Activated T-cell treated with anti-CD3 and anti-CD28 coated beads, Interleukin-2, amount 50 U/mL, for 24 hours (primary cell): Measurements from ENCODE around the gene KIF11.
A peak's percentile ranks its signal among the peaks of the same experiment; 100 is the strongest.

Experiments
- DNase-seq: peaks from one replicate; pipeline ENCODE4 v3.0.0-alpha.2; 2020
- H3K27ac Mint-ChIP-seq: 2 replicates; pipeline ENCODE4 v1.8.0; 2020; ENCODE audit warnings: mild to moderate bottlenecking, mixed read lengths
- H3K27me3 Mint-ChIP-seq: 2 replicates; pipeline ENCODE4 v1.8.0; 2020; ENCODE audit warnings: mixed read lengths
- H3K36me3 Mint-ChIP-seq: 2 replicates; pipeline ENCODE4 v1.8.0; 2020; ENCODE audit warnings: low read depth, mixed read lengths
- H3K4me1 Mint-ChIP-seq: 2 replicates; pipeline ENCODE4 v1.8.0; 2020; ENCODE audit warnings: low read depth, mixed read lengths
- H3K4me3 Mint-ChIP-seq: 2 replicates; pipeline ENCODE4 v1.8.0; 2020; ENCODE audit warnings: mild to moderate bottlenecking, moderate library complexity, mixed read lengths
- H3K9me3 Mint-ChIP-seq: 2 replicates; pipeline ENCODE4 v1.8.0; 2020; ENCODE audit warnings: mixed read lengths

KIF11 gene

DNA sequence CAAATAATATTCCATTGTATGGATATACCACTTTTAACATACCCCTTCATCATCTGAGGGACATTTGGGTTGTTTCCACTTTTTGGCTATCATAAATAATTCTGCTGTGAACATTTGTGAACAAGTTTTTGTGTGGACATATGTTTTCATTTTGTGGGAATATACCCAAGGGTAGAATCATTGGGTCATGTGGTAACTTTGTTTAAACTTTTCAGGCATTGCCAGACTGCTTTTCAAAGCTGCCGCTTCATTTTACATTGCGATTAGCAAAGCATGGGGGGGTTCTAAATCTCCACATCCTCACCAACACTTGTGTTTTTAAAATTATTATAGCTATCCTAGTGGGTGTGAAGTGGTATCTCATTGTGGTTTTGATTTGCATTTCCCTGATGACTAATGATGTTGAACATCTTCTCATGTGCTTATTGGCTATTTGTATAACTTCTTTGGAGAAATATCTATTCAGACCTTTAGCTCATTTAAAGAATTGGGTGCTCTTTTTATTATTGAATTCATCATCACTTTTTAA lies 88.4 kb downstream of the KIF11 start:
- Mint-ChIP-seq H3K27me3 (peaks cover 42% of the 10 kb centered on the region), H3K4me3 (no peak overlapping the region), H3K27ac (no peak overlapping the region), H3K4me1 (peaks cover 4% of the 10 kb centered on the region), H3K36me3 (no peaks in the 10 kb centered on the region), H3K9me3 (no peaks in the 10 kb centered on the region)
- DNase-seq, result no peak

DNA sequence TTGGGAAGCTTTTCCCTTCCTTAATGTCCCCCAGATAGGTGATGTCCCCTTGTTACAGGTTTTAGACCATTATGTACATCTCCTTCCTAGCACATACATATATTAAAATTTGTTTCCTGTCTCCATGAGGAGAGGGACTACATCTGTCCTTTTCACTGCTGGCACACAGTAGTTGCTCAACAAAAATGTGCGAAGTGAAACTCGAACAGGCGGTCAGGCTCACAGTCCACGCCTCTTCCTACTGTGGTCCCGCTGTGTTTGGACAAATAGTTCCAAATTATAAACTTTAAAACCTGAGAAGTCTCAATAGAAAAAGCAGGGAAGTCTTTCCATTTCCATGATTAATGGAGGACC lies 95.6 kb downstream of the KIF11 start:
- H3K9me3 Mint-ChIP-seq, result no peaks in the 10 kb centered on the region
- H3K4me1 Mint-ChIP-seq, result peaks cover 28% of the 10 kb centered on the region
- no peak for DNase-seq
- H3K27ac Mint-ChIP-seq, result no peak overlapping the region
- no peaks in the 10 kb centered on the region for H3K36me3 Mint-ChIP-seq
- H3K27me3 Mint-ChIP-seq, result peaks cover 72% of the 10 kb centered on the region
- peak overlapping the region; percentile 61 for H3K4me3 Mint-ChIP-seq

DNA sequence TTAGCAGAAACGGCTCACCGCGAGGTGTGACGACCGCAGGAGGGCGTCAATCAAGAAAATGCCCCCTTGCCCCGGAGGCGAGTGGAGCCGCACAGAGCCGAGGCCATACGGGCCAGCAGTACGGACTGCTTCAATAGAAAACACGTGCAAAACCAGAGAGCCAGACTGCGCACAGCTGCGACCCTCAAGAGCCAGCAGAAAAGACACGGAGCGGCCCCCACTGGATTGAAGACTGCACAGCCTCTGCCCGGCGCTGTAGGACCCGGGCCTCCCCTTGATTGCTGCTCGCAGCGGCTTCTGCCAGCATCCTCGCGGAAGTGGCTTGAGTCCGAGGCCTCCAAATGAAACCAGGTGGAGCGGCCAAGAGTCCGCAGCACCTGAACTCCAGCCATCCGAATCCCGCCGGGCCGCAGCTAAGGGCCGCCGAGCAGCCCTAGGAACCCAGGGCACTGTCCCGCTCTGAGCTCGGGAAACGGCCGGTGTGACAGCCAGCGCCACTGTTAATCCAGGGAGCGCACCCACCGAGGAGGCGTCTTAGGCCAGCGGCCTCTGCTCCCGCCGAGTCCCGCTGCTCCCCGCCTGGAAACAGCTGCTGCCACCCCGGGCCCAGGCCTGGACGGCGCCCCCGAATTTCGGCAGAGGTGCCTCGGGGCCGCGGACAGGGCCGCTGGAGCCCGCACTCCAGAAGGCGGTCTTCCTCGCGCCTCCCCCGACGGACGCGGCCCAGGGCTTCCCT lies 96.2 kb downstream of the KIF11 start:
- peak; percentile 60 for DNase-seq
- peak overlapping the region; percentile 8 for H3K27ac Mint-ChIP-seq
- peaks cover 77% of the 10 kb centered on the region for H3K27me3 Mint-ChIP-seq
- no peaks in the 10 kb centered on the region for H3K36me3 Mint-ChIP-seq
- no peaks in the 10 kb centered on the region for H3K9me3 Mint-ChIP-seq
- H3K4me3 Mint-ChIP-seq, result peak overlapping the region; percentile 61
- H3K4me1 Mint-ChIP-seq, result peaks cover 28% of the 10 kb centered on the region

GRCh38 chr10:92689663-92690210 lies 96.8 kb downstream of the KIF11 start, which contains the start of gene HHEX:
TSS of gene HHEX (plus strand) at chr10:92689955. CDS start at chr10:92689987, 32 bp downstream.
- no peaks in the 10 kb centered on the region for H3K36me3 Mint-ChIP-seq
- DNase-seq, result no peak
- H3K9me3 Mint-ChIP-seq, result no peaks in the 10 kb centered on the region
- H3K4me1 Mint-ChIP-seq, result peaks cover 28% of the 10 kb centered on the region
- peak within 1 kb of the TSS; percentile 8 for H3K27ac Mint-ChIP-seq
- H3K4me3 Mint-ChIP-seq, result peak within 1 kb of the TSS; percentile 61
- peaks cover 77% of the 10 kb centered on the region for H3K27me3 Mint-ChIP-seq

DNA sequence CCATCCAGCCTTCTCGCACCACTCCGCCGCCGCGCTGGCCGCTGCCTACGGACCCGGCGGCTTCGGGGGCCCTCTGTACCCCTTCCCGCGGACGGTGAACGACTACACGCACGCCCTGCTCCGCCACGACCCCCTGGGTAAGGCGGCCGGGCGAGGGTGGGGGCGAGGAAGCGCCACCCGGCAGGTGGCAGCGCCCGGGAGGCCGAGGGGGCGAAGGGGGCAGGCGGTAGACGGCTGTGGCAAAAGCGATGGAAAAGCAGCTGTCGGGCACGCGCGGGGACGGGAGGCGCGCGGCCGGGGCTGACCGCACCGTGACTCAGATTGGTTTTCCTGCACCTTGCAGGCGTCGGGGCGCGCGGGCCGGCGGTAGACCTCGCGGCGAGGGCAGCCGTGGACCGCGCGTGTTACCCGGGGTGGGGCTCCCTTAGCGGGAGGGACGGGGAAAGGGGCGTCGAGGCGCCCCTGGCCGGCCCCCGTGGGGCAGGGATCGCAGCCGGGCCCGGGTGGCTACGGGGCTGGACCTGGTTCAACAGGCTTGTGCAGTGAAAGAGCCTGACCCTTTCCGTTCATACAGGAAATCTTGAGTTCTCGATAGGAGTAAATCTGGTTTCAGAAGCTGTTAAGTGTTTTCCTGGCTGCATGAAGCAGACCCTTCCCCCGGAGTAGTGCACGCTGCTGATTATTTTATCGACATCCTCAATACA lies 97.4 kb downstream of the KIF11 start:
- peak; percentile 76 for DNase-seq
- peaks cover 28% of the 10 kb centered on the region for H3K4me1 Mint-ChIP-seq
- peak overlapping the region; percentile 60 for H3K4me3 Mint-ChIP-seq
- peaks cover 77% of the 10 kb centered on the region for H3K27me3 Mint-ChIP-seq
- no peaks in the 10 kb centered on the region for H3K9me3 Mint-ChIP-seq
- H3K36me3 Mint-ChIP-seq, result no peaks in the 10 kb centered on the region
- H3K27ac Mint-ChIP-seq, result no peak overlapping the region

- peaks cover 28% of the 10 kb centered on the region for H3K4me1 Mint-ChIP-seq
- H3K27ac Mint-ChIP-seq, result no peak overlapping the region
- DNase-seq, result no peak
- H3K9me3 Mint-ChIP-seq, result no peaks in the 10 kb centered on the region
- H3K4me3 Mint-ChIP-seq, result peak overlapping the region; percentile 60
- no peaks in the 10 kb centered on the region for H3K36me3 Mint-ChIP-seq
- H3K27me3 Mint-ChIP-seq, result peaks cover 76% of the 10 kb centered on the region
Observed at GRCh38 chr10:92690915-92691590, 98.1 kb downstream of the KIF11 start.

GRCh38 chr10:92691591-92692079 lies 98.7 kb downstream of the KIF11 start:
- H3K27me3 Mint-ChIP-seq, result peaks cover 76% of the 10 kb centered on the region
- no peaks in the 10 kb centered on the region for H3K9me3 Mint-ChIP-seq
- peak overlapping the region; percentile 2 for H3K27ac Mint-ChIP-seq
- H3K36me3 Mint-ChIP-seq, result no peaks in the 10 kb centered on the region
- peak overlapping the region; percentile 27 for H3K4me3 Mint-ChIP-seq
- H3K4me1 Mint-ChIP-seq, result peaks cover 28% of the 10 kb centered on the region
- DNase-seq, result peak; percentile 48

DNA sequence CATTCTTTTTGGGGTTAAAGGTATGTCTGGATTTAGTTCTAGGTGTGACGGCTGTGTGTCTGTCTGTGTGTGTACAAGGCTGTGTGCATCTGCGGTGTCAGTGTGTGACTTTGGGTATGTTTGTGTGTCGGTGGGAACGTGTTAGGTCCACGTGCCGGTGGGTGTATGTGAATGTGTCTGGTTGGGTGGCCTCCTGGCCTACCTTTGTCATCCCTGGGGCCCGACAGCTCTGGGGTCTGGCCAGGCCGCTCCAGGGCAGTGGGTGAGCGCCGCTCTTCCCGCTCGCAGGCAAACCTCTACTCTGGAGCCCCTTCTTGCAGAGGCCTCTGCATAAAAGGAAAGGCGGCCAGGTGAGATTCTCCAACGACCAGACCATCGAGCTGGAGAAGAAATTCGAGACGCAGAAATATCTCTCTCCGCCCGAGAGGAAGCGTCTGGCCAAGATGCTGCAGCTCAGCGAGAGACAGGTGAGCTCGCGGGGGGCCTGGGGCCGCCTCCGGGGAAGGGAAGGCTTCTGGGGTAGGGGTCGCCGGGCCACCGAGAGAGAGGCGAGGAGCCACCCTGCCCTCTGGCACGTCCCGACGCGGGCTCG lies 99.2 kb downstream of the KIF11 start:
- H3K27me3 Mint-ChIP-seq, result peaks cover 77% of the 10 kb centered on the region
- no peaks in the 10 kb centered on the region for H3K36me3 Mint-ChIP-seq
- no peak overlapping the region for H3K4me3 Mint-ChIP-seq
- H3K4me1 Mint-ChIP-seq, result peaks cover 28% of the 10 kb centered on the region
- H3K27ac Mint-ChIP-seq, result peak overlapping the region; percentile 2
- H3K9me3 Mint-ChIP-seq, result no peaks in the 10 kb centered on the region
- DNase-seq, result no peak

DNA sequence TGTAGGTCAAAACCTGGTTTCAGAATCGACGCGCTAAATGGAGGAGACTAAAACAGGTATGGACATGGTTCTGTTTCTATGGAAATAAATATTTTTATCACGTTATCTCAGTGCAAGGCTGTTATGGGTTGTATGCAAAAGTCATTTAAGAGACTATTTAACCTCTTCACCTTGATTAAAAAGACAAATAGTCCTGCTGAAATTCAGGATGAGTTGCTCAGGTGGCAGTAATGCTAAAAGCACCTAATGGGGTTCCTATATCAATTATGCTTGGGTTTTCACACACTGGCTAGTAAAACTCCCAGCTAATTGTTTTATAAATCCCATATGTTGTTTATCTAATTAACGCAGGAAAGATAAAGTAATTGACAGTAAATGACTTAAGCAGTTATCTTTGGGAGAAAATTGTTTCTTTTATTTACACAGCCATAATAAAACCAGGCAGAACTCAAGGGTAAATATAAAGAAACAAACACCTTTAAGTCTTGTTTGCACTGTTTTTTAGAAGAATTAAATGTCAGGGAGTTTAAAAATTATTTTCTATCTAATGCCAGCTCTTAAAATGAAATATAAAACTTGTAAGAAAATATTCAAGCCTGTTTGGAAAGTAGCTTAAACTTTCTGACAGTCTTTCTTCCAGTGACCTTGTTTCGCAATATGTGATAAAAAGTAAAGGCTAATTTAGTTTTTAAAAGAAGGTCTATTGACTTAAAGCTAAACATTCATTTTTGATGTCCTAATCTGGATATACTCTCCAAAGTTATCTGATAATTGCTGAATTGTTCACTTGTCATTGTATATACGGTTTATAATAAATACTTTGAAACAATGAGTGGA lies 100.0 kb downstream of the KIF11 start:
- H3K27me3 Mint-ChIP-seq, result peaks cover 79% of the 10 kb centered on the region
- H3K9me3 Mint-ChIP-seq, result no peaks in the 10 kb centered on the region
- no peaks in the 10 kb centered on the region for H3K36me3 Mint-ChIP-seq
- no peak overlapping the region for H3K4me3 Mint-ChIP-seq
- no peak for DNase-seq
- H3K27ac Mint-ChIP-seq, result no peak overlapping the region
- H3K4me1 Mint-ChIP-seq, result peaks cover 28% of the 10 kb centered on the region

GRCh38 chr10:92693534-92693893 lies 100.6 kb downstream of the KIF11 start:
- Mint-ChIP-seq H3K4me1 (peaks cover 33% of the 10 kb centered on the region), H3K4me3 (no peak overlapping the region)
- no peak for DNase-seq

GRCh38 chr10:92695679-92696605 lies 103.0 kb downstream of the KIF11 start:
- Mint-ChIP-seq H3K27ac (no peak overlapping the region), H3K4me3 (no peak overlapping the region), H3K36me3 (no peaks in the 10 kb centered on the region), H3K9me3 (no peaks in the 10 kb centered on the region), H3K4me1 (peaks cover 34% of the 10 kb centered on the region), H3K27me3 (peaks cover 87% of the 10 kb centered on the region)
- DNase-seq, result no peak

More at GRCh38 chr10:92693534-92693893, 100.6 kb downstream of the KIF11 start:
- Mint-ChIP-seq H3K36me3 (no peaks in the 10 kb centered on the region), H3K27me3 (peaks cover 79% of the 10 kb centered on the region), H3K9me3 (no peaks in the 10 kb centered on the region), H3K27ac (no peak overlapping the region)

- Mint-ChIP-seq H3K27ac (no peak overlapping the region), H3K4me3 (no peak overlapping the region)
Observed at GRCh38 chr10:92696606-92697383, 103.9 kb downstream of the KIF11 start.

More at GRCh38 chr10:92696606-92697383, 103.9 kb downstream of the KIF11 start:
- no peak for DNase-seq
- H3K27me3 Mint-ChIP-seq, result peaks cover 87% of the 10 kb centered on the region
- H3K9me3 Mint-ChIP-seq, result no peaks in the 10 kb centered on the region
- H3K4me1 Mint-ChIP-seq, result peaks cover 26% of the 10 kb centered on the region
- no peaks in the 10 kb centered on the region for H3K36me3 Mint-ChIP-seq
